ENCODE measurements around the gene CSN1S1. TPM values are rescaled to one million over a fixed set of nuclear protein-coding genes. Genes with fewer than 3 reads are reported as not detected.

Gene CSN1S1
- total RNA-seq, 2 donors from 2014 or later: not detected

GRCh38 chr4:69986663-69987062 is 55.8 kb downstream of the CSN1S1 start:
- no peak for DNase-seq
- Histone ChIP-seq H3K36me3 (no peaks in the 10 kb centered on the region), H3K4me3 (no peak overlapping the region), H3K9ac (ENCODE audit: low read depth in 2 of 2, low read length in 2 of 2) (no peak overlapping the region), H3K27ac (no peak overlapping the region), H3K27me3 (no peaks in the 10 kb centered on the region), H3K4me1 (no peaks in the 10 kb centered on the region), H3K9me3 (no peaks in the 10 kb centered on the region)
- intact Hi-C loops (cut with DNase I): no loop called here
- TF ChIP-seq CTCF (IDR thresholded peaks at IDR 0.05): no peak

GRCh38 chr4:69991016-69991415 is 60.1 kb downstream of the CSN1S1 start:
- no peak overlapping the region for H3K27ac ChIP-seq
- no peaks in the 10 kb centered on the region for H3K36me3 ChIP-seq
- no peak for TF ChIP-seq CTCF (IDR thresholded peaks at IDR 0.05)
- no peaks in the 10 kb centered on the region for H3K9me3 ChIP-seq
- no peaks in the 10 kb centered on the region for H3K4me1 ChIP-seq
- H3K27me3 ChIP-seq: no peaks in the 10 kb centered on the region
- no peak overlapping the region for H3K4me3 ChIP-seq
- no peak for DNase-seq
- H3K9ac ChIP-seq (ENCODE audit: low read depth in 2 of 2, low read length in 2 of 2): no peak overlapping the region
- intact Hi-C loops (cut with DNase I): no loop called here

GRCh38 chr4:69994782-69995181 is 63.9 kb downstream of the CSN1S1 start:
- no peak overlapping the region for H3K9ac ChIP-seq (ENCODE audit: low read depth in 2 of 2, low read length in 2 of 2)
- intact Hi-C loops (cut with DNase I): no loop called here
- no peak for TF ChIP-seq CTCF (IDR thresholded peaks at IDR 0.05)

GRCh38 chr4:69995526-69996016 is 64.7 kb downstream of the CSN1S1 start, which contains the start of gene STATH:
STATH (plus strand) TSS chr4:69995966; CDS start chr4:69998438, 2,472 bp downstream.
- Histone ChIP-seq H3K36me3 (no peaks in the 10 kb centered on the region), H3K27me3 (no peaks in the 10 kb centered on the region), H3K4me3 (no peak within 1 kb of the TSS), H3K9ac (ENCODE audit: low read depth in 2 of 2, low read length in 2 of 2) (no peak within 1 kb of the TSS), H3K9me3 (no peaks in the 10 kb centered on the region), H3K4me1 (no peaks in the 10 kb centered on the region), H3K27ac (no peak within 1 kb of the TSS)
- DNase-seq: no peak
- TF ChIP-seq CTCF (IDR thresholded peaks at IDR 0.05): no peak
- intact Hi-C loops (cut with DNase I): no loop called here

More at GRCh38 chr4:69994782-69995181, 63.9 kb downstream of the CSN1S1 start:
- Histone ChIP-seq H3K4me1 (no peaks in the 10 kb centered on the region), H3K4me3 (no peak overlapping the region), H3K27ac (no peak overlapping the region), H3K9me3 (no peaks in the 10 kb centered on the region), H3K36me3 (no peaks in the 10 kb centered on the region), H3K27me3 (no peaks in the 10 kb centered on the region)
- no peak for DNase-seq

Other genes with a start within 250 kb of the CSN1S1 start
- 100 to 1,000 TPM; 129 to 323 TPM for gene SULT1B1, start 170.4 kb upstream of the CSN1S1 start, total RNA-seq
- gene SULT1E1, start 70.9 kb upstream of the CSN1S1 start, total RNA-seq: under 1 TPM in 1 of 2 donors, not detected in 1; 0.19 TPM
- not detected for gene CSN2, start 34.7 kb downstream of the CSN1S1 start, total RNA-seq
- gene STATH, start 64.9 kb downstream of the CSN1S1 start, total RNA-seq: not detected
- not detected for gene HTN3, start 97.4 kb downstream of the CSN1S1 start, total RNA-seq
- not detected for gene HTN1, start 119.4 kb downstream of the CSN1S1 start, total RNA-seq
- gene PRR27, start 223.2 kb downstream of the CSN1S1 start, total RNA-seq: not detected